ENCODE results near the gene LYVE1. TPM values are rescaled to one million over a fixed set of nuclear protein-coding genes. Genes with fewer than 3 reads are reported as not detected.

The LYVE1 gene
- polyA plus RNA-seq, 1 of the 3 experiments (the other 2 are of a cell fraction): not detected

DNA sequence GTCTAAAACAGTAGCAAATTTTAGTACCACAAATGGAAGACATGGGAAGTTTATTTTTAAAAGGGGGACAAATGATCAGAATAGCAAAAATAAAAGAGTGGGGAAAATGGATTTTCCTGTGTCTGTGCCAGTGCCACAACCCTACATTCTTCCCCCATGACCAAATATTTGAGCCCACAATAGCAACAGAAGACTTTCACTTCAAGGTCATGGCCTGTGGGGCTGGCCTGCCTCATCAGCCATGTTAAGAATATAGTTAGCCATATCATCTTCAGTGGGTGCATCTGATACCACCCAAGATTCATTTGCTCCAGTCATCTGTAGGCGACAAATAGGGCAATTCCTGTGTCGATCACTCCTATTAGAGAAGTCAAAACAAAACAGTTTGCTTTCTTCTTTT, 53.8 kb downstream of the LYVE1 start:
- H3K36me3 ChIP-seq (replicated peaks in 1 of 2; ENCODE audit: control insufficient read depth in 1 of 2, insufficient read depth in 2 of 2, low read length in 1 of 2): peaks cover 11 to 41% of the 10 kb centered on the region in 2 experiments
- H3K27ac ChIP-seq (ENCODE audit: low read depth in 2 of 2, low read length in 1 of 2): peak overlapping the region in 1 of 2 experiments; percentile 31; a peak in 1 of 4 replicates
- H3K4me2 ChIP-seq: 0 out of 2 replicates have a peak overlapping the region, but pooled peaks have one; percentile 19
- 98% methylated on average over 2 of the region's 2 CpGs for WGBS (ENCODE audit: low lambda C conversion rate)
- ChIA-PET POLR2A (interaction anchor here (0.6 kb wide), 1 partner anchor 91 kb away, joined by 3 read pairs; no protein-coding TSS in a partner anchor), CTCF (interaction anchor here (0.6 to 2.6 kb wide), 7 partner anchors 9 to 222 kb away, joined by 3 to 8 read pairs (median 4); no protein-coding TSS in a partner anchor)
- no peaks in the 10 kb centered on the region for H3K79me2 ChIP-seq (ENCODE audit: insufficient read depth)
- no peak overlapping the region for H3K9ac ChIP-seq
- no peaks in the 10 kb centered on the region for H4K20me1 ChIP-seq (ENCODE audit: insufficient read depth)
- H3K4me1 ChIP-seq (ENCODE audit: control insufficient read depth in 1 of 2, insufficient read depth in 2 of 2, low read depth in 1 of 2, low read length in 1 of 2): peaks cover 0 to 9% of the 10 kb centered on the region in 2 experiments; a peak in 1 of 4 replicates
- no peaks in the 10 kb centered on the region for H3K27me3 ChIP-seq (ENCODE audit: insufficient read depth)
- no peak overlapping the region for H2AFZ ChIP-seq (ENCODE audit: low read depth)
- H3K9me3 ChIP-seq: no peaks in the 10 kb centered on the region
- no peaks in the 10 kb centered on the region for H3F3A ChIP-seq (replicated peaks; ENCODE audit: insufficient read depth)
- H3K4me3 ChIP-seq (ENCODE audit: low read depth in 2 of 2, low read length in 1 of 2): no peak overlapping the region
- no peak for DNase-seq
- TF ChIP-seq, protein P1, sequence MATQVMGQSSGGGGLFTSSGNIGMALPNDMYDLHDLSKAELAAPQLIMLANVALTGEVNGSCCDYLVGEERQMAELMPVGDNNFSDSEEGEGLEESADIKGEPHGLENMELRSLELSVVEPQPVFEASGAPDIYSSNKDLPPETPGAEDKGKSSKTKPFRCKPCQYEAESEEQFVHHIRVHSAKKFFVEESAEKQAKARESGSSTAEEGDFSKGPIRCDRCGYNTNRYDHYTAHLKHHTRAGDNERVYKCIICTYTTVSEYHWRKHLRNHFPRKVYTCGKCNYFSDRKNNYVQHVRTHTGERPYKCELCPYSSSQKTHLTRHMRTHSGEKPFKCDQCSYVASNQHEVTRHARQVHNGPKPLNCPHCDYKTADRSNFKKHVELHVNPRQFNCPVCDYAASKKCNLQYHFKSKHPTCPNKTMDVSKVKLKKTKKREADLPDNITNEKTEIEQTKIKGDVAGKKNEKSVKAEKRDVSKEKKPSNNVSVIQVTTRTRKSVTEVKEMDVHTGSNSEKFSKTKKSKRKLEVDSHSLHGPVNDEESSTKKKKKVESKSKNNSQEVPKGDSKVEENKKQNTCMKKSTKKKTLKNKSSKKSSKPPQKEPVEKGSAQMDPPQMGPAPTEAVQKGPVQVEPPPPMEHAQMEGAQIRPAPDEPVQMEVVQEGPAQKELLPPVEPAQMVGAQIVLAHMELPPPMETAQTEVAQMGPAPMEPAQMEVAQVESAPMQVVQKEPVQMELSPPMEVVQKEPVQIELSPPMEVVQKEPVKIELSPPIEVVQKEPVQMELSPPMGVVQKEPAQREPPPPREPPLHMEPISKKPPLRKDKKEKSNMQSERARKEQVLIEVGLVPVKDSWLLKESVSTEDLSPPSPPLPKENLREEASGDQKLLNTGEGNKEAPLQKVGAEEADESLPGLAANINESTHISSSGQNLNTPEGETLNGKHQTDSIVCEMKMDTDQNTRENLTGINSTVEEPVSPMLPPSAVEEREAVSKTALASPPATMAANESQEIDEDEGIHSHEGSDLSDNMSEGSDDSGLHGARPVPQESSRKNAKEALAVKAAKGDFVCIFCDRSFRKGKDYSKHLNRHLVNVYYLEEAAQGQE (IDR thresholded peaks at IDR 0.05; ENCODE audit: low read depth, low read length): no peak
- TF ChIP-seq RXRA (IDR thresholded peaks at IDR 0.05; ENCODE audit: borderline replicate concordance, low read depth) (0 out of 2 replicates have a peak, but pooled peaks have one; percentile 16), NRF1 (IDR thresholded peaks at IDR 0.05; ENCODE audit: low read depth, low read length) (no peak), JUND (IDR thresholded peaks at IDR 0.05) (no peak), RCOR1 (IDR thresholded peaks at IDR 0.05; ENCODE audit: low read length) (no peak), TCF12 (IDR thresholded peaks at IDR 0.05) (no peak), GATA2 (CRISPR knock-in tag; IDR thresholded peaks at IDR 0.05) (no peak)
- TF ChIP-seq, protein P2, sequence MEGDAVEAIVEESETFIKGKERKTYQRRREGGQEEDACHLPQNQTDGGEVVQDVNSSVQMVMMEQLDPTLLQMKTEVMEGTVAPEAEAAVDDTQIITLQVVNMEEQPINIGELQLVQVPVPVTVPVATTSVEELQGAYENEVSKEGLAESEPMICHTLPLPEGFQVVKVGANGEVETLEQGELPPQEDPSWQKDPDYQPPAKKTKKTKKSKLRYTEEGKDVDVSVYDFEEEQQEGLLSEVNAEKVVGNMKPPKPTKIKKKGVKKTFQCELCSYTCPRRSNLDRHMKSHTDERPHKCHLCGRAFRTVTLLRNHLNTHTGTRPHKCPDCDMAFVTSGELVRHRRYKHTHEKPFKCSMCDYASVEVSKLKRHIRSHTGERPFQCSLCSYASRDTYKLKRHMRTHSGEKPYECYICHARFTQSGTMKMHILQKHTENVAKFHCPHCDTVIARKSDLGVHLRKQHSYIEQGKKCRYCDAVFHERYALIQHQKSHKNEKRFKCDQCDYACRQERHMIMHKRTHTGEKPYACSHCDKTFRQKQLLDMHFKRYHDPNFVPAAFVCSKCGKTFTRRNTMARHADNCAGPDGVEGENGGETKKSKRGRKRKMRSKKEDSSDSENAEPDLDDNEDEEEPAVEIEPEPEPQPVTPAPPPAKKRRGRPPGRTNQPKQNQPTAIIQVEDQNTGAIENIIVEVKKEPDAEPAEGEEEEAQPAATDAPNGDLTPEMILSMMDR (IDR thresholded peaks at IDR 0.05): no peak
- H3K9me2 ChIP-seq: no peaks in the 10 kb centered on the region

DNA sequence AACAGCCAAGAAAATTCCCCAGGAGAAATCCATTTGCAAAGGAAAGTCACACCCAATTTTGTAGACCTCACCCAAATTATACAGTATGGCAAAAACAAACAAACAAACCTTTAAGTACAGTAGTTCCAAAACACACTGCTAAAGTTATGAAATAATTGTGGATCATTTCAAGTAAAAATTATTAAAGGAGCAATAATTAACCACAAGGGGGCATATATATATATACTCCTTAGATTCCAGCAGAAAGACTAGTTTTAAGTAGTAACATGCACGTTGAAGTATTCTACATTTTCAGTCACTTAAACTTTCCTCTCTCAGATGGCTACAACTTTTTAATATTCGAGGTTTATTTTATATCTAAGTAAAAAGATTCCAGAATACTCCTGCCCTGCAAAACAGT, 54.3 kb downstream of the LYVE1 start:
- 48% methylated on average over 2 of the region's 2 CpGs for WGBS (ENCODE audit: low lambda C conversion rate)

More for the DNA sequence above, 54.3 kb downstream of the LYVE1 start:
- Histone ChIP-seq H3K9ac (no peak overlapping the region), H3K4me3 (ENCODE audit: low read depth in 2 of 2, low read length in 1 of 2) (no peak overlapping the region), H3K4me2 (no peak overlapping the region), H3K9me3 (no peaks in the 10 kb centered on the region), H2AFZ (ENCODE audit: low read depth) (no peak overlapping the region), H3K9me2 (no peaks in the 10 kb centered on the region), H3K27ac (ENCODE audit: low read depth in 2 of 2, low read length in 1 of 2) (peak overlapping the region in 1 of 2 experiments; percentile 31; a peak in 1 of 4 replicates), H3K4me1 (ENCODE audit: control insufficient read depth in 1 of 2, insufficient read depth in 2 of 2, low read depth in 1 of 2, low read length in 1 of 2) (peaks cover 0 to 9% of the 10 kb centered on the region in 2 experiments; a peak in 1 of 4 replicates), H3F3A (replicated peaks; ENCODE audit: insufficient read depth) (no peaks in the 10 kb centered on the region), H4K20me1 (ENCODE audit: insufficient read depth) (no peaks in the 10 kb centered on the region), H3K79me2 (ENCODE audit: insufficient read depth) (no peaks in the 10 kb centered on the region), H3K36me3 (replicated peaks in 1 of 2; ENCODE audit: control insufficient read depth in 1 of 2, insufficient read depth in 2 of 2, low read length in 1 of 2) (peaks cover 6 to 35% of the 10 kb centered on the region in 2 experiments), H3K27me3 (ENCODE audit: insufficient read depth) (no peaks in the 10 kb centered on the region)
- POLR2A ChIA-PET: no interaction called here
- TF ChIP-seq SMC3 (IDR thresholded peaks at IDR 0.05; ENCODE audit: low read depth, low read length) (peak; percentile 31), RAD21 (IDR thresholded peaks at IDR 0.05; ENCODE audit: low read length) (peak; percentile 39; the same call in 1 of the 2 replicates)
- TF ChIP-seq, protein P3, sequence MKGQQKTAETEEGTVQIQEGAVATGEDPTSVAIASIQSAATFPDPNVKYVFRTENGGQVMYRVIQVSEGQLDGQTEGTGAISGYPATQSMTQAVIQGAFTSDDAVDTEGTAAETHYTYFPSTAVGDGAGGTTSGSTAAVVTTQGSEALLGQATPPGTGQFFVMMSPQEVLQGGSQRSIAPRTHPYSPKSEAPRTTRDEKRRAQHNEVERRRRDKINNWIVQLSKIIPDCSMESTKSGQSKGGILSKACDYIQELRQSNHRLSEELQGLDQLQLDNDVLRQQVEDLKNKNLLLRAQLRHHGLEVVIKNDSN (IDR thresholded peaks at IDR 0.05; ENCODE audit: borderline replicate concordance, low read depth): no peak
- TF ChIP-seq, protein P2 (IDR thresholded peaks at IDR 0.05): peak; percentile 67
- CTCF ChIA-PET: interaction anchor here (0.6 to 2.6 kb wide), 7 partner anchors 8 to 222 kb away, joined by 3 to 8 read pairs (median 4); no protein-coding TSS in a partner anchor
- no peak for DNase-seq
